AG08395 (cell line): ENCODE data around the gene MRFAP1.
"Not testable (repeated sequence)": the region's sequence is repeated elsewhere in the genome, so short reads cannot be mapped to it uniquely, and the experiment has no call there.

Experiments
- DNase-seq: peaks from one replicate; pipeline ENCODE4 v3.0.0; 2012; ENCODE audit warnings: mixed read lengths, low spot score

Gene MRFAP1

GRCh38 chr4:6634746-6635145, 5.7 kb upstream of the MRFAP1 start:
- DNase-seq: no peak

GRCh38 chr4:6639137-6639680, 1.3 kb upstream of the MRFAP1 start:
- DNase-seq: no peak

- DNase-seq: peak; percentile 69
Observed at GRCh38 chr4:6641164-6641970, 882 bp downstream of the MRFAP1 start.

- DNase-seq: peak; percentile 24
Observed at GRCh38 chr4:6641971-6642320, 1.5 kb downstream of the MRFAP1 start.

GRCh38 chr4:6643141-6643847, 2.8 kb downstream of the MRFAP1 start:
- DNase-seq: no peak

GRCh38 chr4:6644792-6645530, 4.5 kb downstream of the MRFAP1 start:
- no peak for DNase-seq

- no peak for DNase-seq
Observed at GRCh38 chr4:6647169-6647568, 6.7 kb downstream of the MRFAP1 start.

- no peak for DNase-seq
Observed at GRCh38 chr4:6647582-6648230, 7.2 kb downstream of the MRFAP1 start.

- DNase-seq: no peak
Observed at GRCh38 chr4:6649216-6649615, 8.7 kb downstream of the MRFAP1 start.

GRCh38 chr4:6654211-6654610, 13.7 kb downstream of the MRFAP1 start:
- DNase-seq: not testable (repeated sequence)

- not testable (repeated sequence) for DNase-seq
Observed at GRCh38 chr4:6655291-6655690, 14.8 kb downstream of the MRFAP1 start.

GRCh38 chr4:6655924-6656323, 15.4 kb downstream of the MRFAP1 start:
- DNase-seq: no peak

- DNase-seq: no peak
Observed at GRCh38 chr4:6657242-6658208, 17.0 kb downstream of the MRFAP1 start.

- no peak for DNase-seq
Observed at GRCh38 chr4:6658209-6658595, 17.7 kb downstream of the MRFAP1 start.

- peak; percentile 41 for DNase-seq
Observed at GRCh38 chr4:6658597-6659075, 18.2 kb downstream of the MRFAP1 start.

- no peak for DNase-seq
Observed at GRCh38 chr4:6659897-6660296, 19.4 kb downstream of the MRFAP1 start.

- DNase-seq: no peak
Observed at GRCh38 chr4:6660430-6660829, 19.9 kb downstream of the MRFAP1 start.

GRCh38 chr4:6662591-6662990, 22.1 kb downstream of the MRFAP1 start:
- DNase-seq: no peak

GRCh38 chr4:6663596-6664393, 23.3 kb downstream of the MRFAP1 start:
- no peak for DNase-seq

GRCh38 chr4:6665320-6665654, 24.8 kb downstream of the MRFAP1 start:
- no peak for DNase-seq
